Measurements from ENCODE around the gene ZNF24. TPM values are rescaled to one million over a fixed set of nuclear protein-coding genes. Genes with fewer than 3 reads are reported as not detected.

ZNF24 gene
- total and polyA plus RNA-seq, 2 of the 4 experiments (the other 2 are of a cell fraction), result 7.6 to 20.8 TPM

DNA sequence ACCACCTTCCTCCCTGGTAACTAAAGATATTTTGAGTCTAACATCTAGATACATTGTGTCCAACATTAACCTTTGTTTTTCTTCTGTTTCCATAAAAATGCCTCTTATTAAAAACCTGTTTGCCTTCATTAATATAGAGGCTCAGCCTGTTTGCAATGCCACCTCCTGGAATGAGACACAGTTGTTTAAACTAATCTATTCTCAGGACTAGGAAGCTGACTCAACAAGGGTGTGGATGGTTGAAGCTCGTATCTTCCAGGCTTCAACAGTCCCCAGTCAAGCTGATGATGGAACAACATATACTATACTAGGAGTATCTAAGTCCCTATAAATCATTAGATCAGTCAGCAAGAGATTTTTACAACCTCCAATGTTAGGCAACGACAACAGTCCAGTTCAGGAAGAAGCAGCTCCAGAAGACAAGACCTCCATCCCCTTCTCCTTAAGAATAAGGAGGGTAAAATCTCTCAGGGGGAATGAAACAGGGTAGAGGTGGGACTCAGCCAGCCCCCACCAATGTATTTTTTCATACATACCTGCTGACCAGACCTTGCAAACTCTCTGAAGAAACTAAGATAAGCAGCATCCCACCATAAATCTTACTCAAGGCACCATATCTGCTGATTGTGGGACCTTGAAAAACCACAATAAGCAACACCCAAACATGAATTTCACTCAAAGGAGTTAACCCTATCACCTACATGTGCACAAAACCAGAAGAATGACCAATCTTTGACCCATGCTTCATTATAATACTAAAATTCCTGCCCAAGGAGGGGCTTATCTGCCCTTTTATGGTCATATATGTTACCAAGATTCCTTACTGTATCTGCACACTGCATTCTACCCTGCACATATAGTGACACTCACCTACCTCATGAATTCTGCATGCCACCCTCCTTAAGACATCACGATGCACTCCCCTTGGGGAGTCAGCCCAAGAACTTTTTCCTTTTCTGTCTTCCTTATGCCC lies 21.4 kb downstream of the ZNF24 start:
- BruUV-seq (replicated peaks), result no TSS peak
- TF ChIP-seq POLR2A (IDR thresholded peaks at IDR 0.05; ENCODE audit: low read depth, low read length), result no peak
- TF ChIP-seq SMC3 (IDR thresholded peaks at IDR 0.05; ENCODE audit: low read depth, low read length), result no peak
- TF ChIP-seq MAFK (IDR thresholded peaks at IDR 0.05; ENCODE audit: low read depth, low read length), result no peak
- TF ChIP-seq CHD1 (IDR thresholded peaks at IDR 0.05; ENCODE audit: low read depth, low read length), result no peak
- no peak for TF ChIP-seq RAD21 (IDR thresholded peaks at IDR 0.05; ENCODE audit: low read length)
- no peak for TF ChIP-seq BHLHE40 (IDR thresholded peaks at IDR 0.05; ENCODE audit: low read depth, low read length)
- dilution Hi-C loops (cut with HindIII; ENCODE audit: low sequenced_read_pairs, unreplicated experiment), result no loop called here

More for the DNA sequence above, 21.4 kb downstream of the ZNF24 start:
- H4K20me1 ChIP-seq (ENCODE audit: insufficient read depth, low read length), result no peaks in the 10 kb centered on the region
- no peak overlapping the region for H2AFZ ChIP-seq (replicated peaks; ENCODE audit: low read length, poor library complexity)
- H3K56ac ChIP-seq (ENCODE audit: extremely low read depth, insufficient read depth, low read length), result no peak overlapping the region
- no peak overlapping the region for H3K4me3 ChIP-seq (ENCODE audit: insufficient read depth, low read depth, low read length)
- no peaks in the 10 kb centered on the region for H3K27me3 ChIP-seq (ENCODE audit: control insufficient read depth, insufficient read depth, low read length)
- no peak overlapping the region for H2BK5ac ChIP-seq (ENCODE audit: low read depth, low read length, poor library complexity, severe bottlenecking)
- H3K36me3 ChIP-seq (ENCODE audit: control insufficient read depth, insufficient read depth, low read length), result no peaks in the 10 kb centered on the region
- H4K5ac ChIP-seq (ENCODE audit: low read depth, low read length), result no peak overlapping the region
- peak overlapping the region; percentile 18; the same call in 1 of the 2 replicates for H3K18ac ChIP-seq (ENCODE audit: low read depth, low read length)
- 0 out of 2 replicates have a peak, but pooled peaks cover 2% of the 10 kb centered on the region for H3K9me3 ChIP-seq (ENCODE audit: control insufficient read depth, insufficient read depth, low read length)
- no CpG with 5 or more reads among the region's 3 CpGs for WGBS, 2 experiments (ENCODE audit: extremely low coverage in 2 of 2, insufficient read length in 1 of 2)
- CTCF ChIA-PET, result interaction anchor here (0.6 kb wide), 1 partner anchor 15 kb away, joined by 4 read pairs; no protein-coding TSS in a partner anchor
- H2BK15ac ChIP-seq (ENCODE audit: low read depth, low read length), result no peak overlapping the region
- H2AK9ac ChIP-seq (replicated peaks; ENCODE audit: low read depth, low read length, poor library complexity), result no peak overlapping the region
- no peak overlapping the region for H4K91ac ChIP-seq (ENCODE audit: insufficient read depth, low read depth, low read length)
- H3K9me1 ChIP-seq (ENCODE audit: insufficient read depth, low read length), result peaks cover 4% of the 10 kb centered on the region; the same call in 1 of the 2 replicates
- POLR2A ChIA-PET (ENCODE audit: unreplicated experiment), result no interaction called here
- intact Hi-C loops (cut with micrococcal nuclease), result no loop called here
- H3K4me1 ChIP-seq (ENCODE audit: control insufficient read depth, insufficient read depth, low read length), result peaks cover 6% of the 10 kb centered on the region; the same call in 1 of the 2 replicates
- no peak overlapping the region for H2BK120ac ChIP-seq (ENCODE audit: low read depth, low read length)
- no peak overlapping the region for H4K8ac ChIP-seq (ENCODE audit: low read depth in 2 of 2, low read length in 2 of 2)
- no peak overlapping the region for H3K4me2 ChIP-seq (ENCODE audit: low read depth, low read length)
- no peaks in the 10 kb centered on the region for H3K79me1 ChIP-seq (ENCODE audit: low read depth in 1 of 2, low read length in 2 of 2)
- ATAC-seq (ENCODE audit: low read depth) (peak; percentile 26; the same call in 1 of the 2 replicates), DNase-seq (no peak)
- no peak overlapping the region for H2AK5ac ChIP-seq (ENCODE audit: low read depth, low read length)
- H3K14ac ChIP-seq (replicated peaks; ENCODE audit: low read depth, low read length), result no peak overlapping the region
- no peak overlapping the region for H3K9ac ChIP-seq (ENCODE audit: low read depth, low read length)
- no peak overlapping the region; the same call in 1 of the 2 replicates for H3K23ac ChIP-seq (ENCODE audit: low read depth, low read length)
- in situ Hi-C loops (cut with MboI; ENCODE audit: low sequenced_read_pairs), result no loop called here
- no peak overlapping the region for H3K4ac ChIP-seq (ENCODE audit: low read depth, low read length)
- H3K27ac ChIP-seq (ENCODE audit: insufficient read depth, low read length), result no peak overlapping the region
- no peak overlapping the region for H2BK20ac ChIP-seq (ENCODE audit: low read depth, low read length)
